DMS153 treated with DMSO at 0.1 percent for 48 hours (cell line): ENCODE results near the gene UBE2Z.
"Not testable (repeated sequence)": the region's sequence is repeated elsewhere in the genome, so short reads cannot be mapped to it uniquely, and the experiment has no call there.

Experiments used
- DNase-seq: peaks from one replicate; lab custom pipeline; 2025; ENCODE audit not compliant: unreplicated experiment; lab: John Stamatoyannopoulos, UW

The UBE2Z gene

GRCh38 chr17:48903401-48903800, 4.8 kb upstream of the UBE2Z start:
- DNase-seq = no peak

- no peak for DNase-seq
These were observed 3.8 kb upstream of the UBE2Z start for GRCh38 chr17:48904428-48904827.

- DNase-seq = no peak
These were observed 2.2 kb upstream of the UBE2Z start for GRCh38 chr17:48905987-48906515.

GRCh38 chr17:48907713-48908046, 527 bp upstream of the UBE2Z start:
- DNase-seq = no peak

- DNase-seq = peak; percentile 26
These were observed 717 bp downstream of the UBE2Z start for GRCh38 chr17:48908853-48909394.

GRCh38 chr17:48909783-48910182, 1.6 kb downstream of the UBE2Z start:
- no peak for DNase-seq

- no peak for DNase-seq
These were observed 2.2 kb downstream of the UBE2Z start for GRCh38 chr17:48910370-48910769.

- no peak for DNase-seq
These were observed 4.3 kb downstream of the UBE2Z start for GRCh38 chr17:48912476-48912875.

- DNase-seq = no peak
These were observed 7.5 kb downstream of the UBE2Z start for GRCh38 chr17:48915459-48916282.

GRCh38 chr17:48925251-48925990, 17.2 kb downstream of the UBE2Z start:
- DNase-seq = no peak

GRCh38 chr17:48925991-48926342, 17.8 kb downstream of the UBE2Z start:
- no peak for DNase-seq

GRCh38 chr17:48927978-48928745, 20.0 kb downstream of the UBE2Z start:
- no peak for DNase-seq

- DNase-seq = no peak
These were observed 20.9 kb downstream of the UBE2Z start for GRCh38 chr17:48928876-48929811.

GRCh38 chr17:48929812-48930165, 21.6 kb downstream of the UBE2Z start:
- no peak for DNase-seq

GRCh38 chr17:48930435-48930873, 22.2 kb downstream of the UBE2Z start:
- DNase-seq = no peak

- DNase-seq = no peak
These were observed 24.8 kb downstream of the UBE2Z start for GRCh38 chr17:48933035-48933434.

GRCh38 chr17:48944515-48945260, 36.5 kb downstream of the UBE2Z start, which contains the start of gene SNF8:
Gene SNF8, minus strand, starts transcription at chr17:48944842. Its CDS starts 108 bp downstream, at chr17:48944734.
- DNase-seq = peak; percentile 83

GRCh38 chr17:48945261-48945651, 37.0 kb downstream of the UBE2Z start:
- DNase-seq = not testable (repeated sequence)

- no peak for DNase-seq
These were observed 43.4 kb downstream of the UBE2Z start for GRCh38 chr17:48951572-48951971.
